ENCODE results near the gene RARS1.
"Not testable (repeated sequence)": the region's sequence is repeated elsewhere in the genome, so short reads cannot be mapped to it uniquely, and the experiment has no call there.

RARS1 gene

DNA sequence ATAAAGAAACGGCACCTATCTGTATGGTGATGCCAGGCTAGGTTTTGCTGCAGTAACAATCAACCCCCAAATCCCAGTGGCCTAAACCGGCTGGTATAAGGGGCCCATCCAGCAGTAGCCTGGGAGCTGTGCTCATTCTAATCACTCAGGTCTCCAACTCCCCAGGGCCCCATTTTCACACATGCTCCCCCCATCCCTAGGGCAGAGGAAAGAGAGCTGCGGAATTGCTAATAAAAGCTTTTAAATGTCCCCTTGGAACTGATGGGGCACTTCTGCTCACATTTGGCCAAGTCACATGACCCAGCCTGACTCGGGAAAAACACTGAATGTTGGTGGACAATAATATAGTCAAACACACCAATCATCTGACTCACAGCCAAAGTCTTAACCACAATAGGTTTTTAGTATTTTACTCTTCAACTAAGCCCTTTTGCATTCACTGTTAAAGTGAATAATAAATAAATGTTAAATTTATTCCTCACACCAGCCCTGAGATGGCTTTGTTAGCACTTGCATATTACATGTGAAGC, 44.4 kb downstream of the RARS1 start:
- no peak overlapping the region for H3K4me3 ChIP-seq (ENCODE audit: low read depth, low read length)
- TF ChIP-seq, protein P1, sequence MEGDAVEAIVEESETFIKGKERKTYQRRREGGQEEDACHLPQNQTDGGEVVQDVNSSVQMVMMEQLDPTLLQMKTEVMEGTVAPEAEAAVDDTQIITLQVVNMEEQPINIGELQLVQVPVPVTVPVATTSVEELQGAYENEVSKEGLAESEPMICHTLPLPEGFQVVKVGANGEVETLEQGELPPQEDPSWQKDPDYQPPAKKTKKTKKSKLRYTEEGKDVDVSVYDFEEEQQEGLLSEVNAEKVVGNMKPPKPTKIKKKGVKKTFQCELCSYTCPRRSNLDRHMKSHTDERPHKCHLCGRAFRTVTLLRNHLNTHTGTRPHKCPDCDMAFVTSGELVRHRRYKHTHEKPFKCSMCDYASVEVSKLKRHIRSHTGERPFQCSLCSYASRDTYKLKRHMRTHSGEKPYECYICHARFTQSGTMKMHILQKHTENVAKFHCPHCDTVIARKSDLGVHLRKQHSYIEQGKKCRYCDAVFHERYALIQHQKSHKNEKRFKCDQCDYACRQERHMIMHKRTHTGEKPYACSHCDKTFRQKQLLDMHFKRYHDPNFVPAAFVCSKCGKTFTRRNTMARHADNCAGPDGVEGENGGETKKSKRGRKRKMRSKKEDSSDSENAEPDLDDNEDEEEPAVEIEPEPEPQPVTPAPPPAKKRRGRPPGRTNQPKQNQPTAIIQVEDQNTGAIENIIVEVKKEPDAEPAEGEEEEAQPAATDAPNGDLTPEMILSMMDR (IDR thresholded peaks at IDR 0.05; ENCODE audit: low read depth, low read length): no peak

DNA sequence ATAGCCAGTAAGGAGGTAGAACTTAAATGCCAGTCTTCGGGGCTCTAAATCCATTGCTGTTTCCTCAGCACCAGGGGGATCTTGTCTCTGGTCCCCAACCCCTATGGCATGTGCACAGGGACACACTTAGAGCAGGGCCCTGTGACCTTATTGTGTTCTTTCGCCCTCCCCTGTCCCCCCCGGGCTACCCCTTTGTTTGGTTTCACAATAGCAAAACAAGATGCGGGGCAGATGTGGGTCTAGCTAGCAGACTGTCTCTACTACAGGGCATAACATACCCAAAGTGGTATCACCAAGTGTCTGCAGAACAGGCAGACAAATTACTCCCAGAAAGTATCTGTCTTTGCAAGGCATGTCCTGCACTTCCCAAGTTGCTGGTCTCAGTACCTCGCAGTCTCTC, 44.9 kb downstream of the RARS1 start:
- no peak overlapping the region for H3K4me3 ChIP-seq (ENCODE audit: low read depth, low read length)
- TF ChIP-seq, protein P1 (IDR thresholded peaks at IDR 0.05; ENCODE audit: low read depth, low read length): no peak

DNA sequence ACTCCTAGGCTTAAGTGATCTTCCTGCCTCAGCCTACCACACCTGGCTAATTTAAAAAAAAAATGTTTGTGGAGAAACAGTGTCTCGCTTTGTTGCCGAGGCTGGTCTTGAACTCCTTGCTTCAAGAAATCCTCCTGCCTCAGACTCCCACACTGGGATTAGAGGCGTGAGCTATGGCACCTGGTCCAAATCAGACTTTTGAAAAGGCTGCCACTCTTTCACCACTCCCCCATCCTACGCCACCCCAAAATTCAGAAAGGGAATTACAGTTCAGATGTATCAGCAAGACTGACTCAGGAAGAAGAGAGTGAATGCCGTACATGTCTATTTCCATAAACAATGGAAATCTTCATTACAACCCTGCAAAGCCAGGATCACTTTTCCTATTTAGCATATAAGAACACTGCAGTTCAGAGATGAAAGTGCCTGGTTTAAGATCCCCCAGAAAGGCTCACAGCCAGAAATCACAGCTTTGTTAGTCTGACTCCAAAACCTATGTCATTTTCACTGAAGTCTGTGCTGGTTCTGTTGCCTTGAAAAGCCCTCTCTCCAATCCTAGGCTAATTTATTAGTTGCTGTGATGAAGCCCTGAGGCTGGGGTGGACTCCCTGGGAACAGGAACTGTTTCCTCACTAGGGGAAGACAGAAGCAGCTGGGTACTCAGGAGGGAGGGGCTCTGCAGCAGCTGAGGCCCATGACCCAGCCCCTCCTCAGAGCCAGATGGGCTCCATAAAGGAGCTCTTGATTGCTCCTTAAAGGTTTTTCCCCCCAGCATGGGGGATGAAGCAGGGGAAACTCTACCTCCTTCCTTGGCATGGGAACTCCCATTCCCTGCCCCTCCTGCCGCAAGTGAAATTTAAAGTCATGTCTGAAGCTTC, 46.0 kb downstream of the RARS1 start:
- TF ChIP-seq, protein P1 (IDR thresholded peaks at IDR 0.05; ENCODE audit: low read depth, low read length): no peak
- H3K4me3 ChIP-seq (ENCODE audit: low read depth, low read length): no peak overlapping the region

DNA sequence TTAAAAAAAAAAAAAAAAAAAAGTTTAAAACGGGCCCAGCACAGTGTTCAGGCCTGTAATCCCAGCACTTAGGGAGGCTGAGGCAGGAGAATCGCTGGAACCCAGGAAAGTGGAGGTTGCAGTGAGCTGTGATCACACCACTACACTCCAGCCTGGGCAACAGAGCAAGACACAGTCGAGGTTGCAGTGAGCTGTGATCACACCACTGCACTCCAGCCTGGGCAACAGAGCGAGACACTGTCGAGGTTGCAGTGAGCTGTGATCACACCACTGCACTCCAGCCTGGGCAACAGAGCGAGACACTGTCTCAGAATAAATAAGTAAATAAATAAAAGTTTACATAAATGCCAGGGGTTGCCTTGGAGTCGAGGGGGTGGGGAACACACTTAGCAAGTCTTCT, 48.1 kb downstream of the RARS1 start:
- not testable (repeated sequence) for H3K4me3 ChIP-seq (ENCODE audit: low read depth, low read length)

DNA sequence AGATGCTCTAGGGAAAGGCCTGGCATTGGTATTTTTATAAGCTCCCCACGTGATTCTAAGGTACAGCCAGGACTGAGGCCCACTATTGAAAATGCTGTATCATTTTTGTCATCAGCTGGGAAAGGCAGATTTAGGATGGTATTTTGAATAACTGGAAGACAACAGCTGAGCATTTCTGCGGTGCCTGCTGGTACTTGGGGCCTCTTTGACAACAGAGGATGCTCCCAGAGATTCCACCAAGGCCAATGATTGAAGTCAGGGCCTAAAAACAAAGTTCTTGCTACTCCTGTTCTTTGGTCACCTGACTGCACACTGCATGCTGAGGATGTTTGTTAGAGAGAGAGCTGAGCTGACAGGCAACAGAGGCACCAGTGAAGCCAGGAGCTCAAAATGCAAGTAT, 50.9 kb downstream of the RARS1 start:
- no peak overlapping the region for H3K4me3 ChIP-seq (ENCODE audit: low read depth, low read length)
- TF ChIP-seq, protein P1 (IDR thresholded peaks at IDR 0.05; ENCODE audit: low read depth, low read length): no peak

DNA sequence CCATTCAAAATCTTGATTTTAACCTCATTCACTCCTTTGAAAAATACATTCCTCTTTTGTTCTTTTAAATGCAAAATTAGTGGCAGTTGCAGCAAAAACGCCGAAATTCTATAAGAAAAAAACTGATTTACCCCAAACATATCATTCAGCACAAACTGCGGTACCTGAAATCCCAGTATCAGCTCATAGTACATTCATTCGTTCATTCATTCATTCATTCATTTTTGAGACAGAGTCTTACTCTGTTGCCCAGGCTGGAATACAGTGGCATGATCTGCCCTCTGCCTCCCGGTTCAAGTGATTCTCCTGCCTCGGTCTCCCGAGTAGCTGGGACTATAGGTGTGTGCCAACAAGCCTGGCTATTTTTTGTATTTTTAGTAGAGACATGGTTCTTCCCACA, 63.3 kb downstream of the RARS1 start:
- TF ChIP-seq, protein P1 (IDR thresholded peaks at IDR 0.05; ENCODE audit: low read depth, low read length): no peak
- no peak overlapping the region for H3K4me3 ChIP-seq (ENCODE audit: low read depth, low read length)

DNA sequence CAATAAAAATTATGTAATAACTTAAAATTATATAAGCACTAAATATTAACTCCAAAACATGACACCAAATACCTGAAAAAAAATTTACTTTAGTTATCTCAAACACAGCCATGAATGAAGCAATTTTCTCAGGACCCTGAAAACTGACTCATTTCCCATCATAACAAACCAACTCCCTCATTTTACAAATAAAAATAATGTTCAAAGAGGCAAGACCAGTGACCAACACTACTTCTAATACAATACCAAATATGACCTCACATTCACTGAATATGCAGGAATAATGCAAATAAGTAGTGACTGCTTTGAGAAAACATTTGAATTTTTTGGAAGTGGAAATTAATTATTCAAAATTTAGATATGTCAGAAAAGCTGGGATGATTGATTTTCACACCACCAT, 64.4 kb downstream of the RARS1 start:
- TF ChIP-seq, protein P1 (IDR thresholded peaks at IDR 0.05; ENCODE audit: low read depth, low read length): no peak
- H3K4me3 ChIP-seq (ENCODE audit: low read depth, low read length): no peak overlapping the region
